Spleen (tissue), 11 donors: ENCODE data around the gene PHLDB1. TPM values are rescaled to one million over a fixed set of nuclear protein-coding genes. Genes with fewer than 3 reads are reported as not detected.

ENCODE experiments used
- DNase-seq: peaks from one replicate; pipeline ENCODE4 v3.0.0-alpha.2; 2020
- H3K27ac ChIP-seq, 8 donors: fragments of 200-600 bp; sonication (generic) in 7 of 8; 1 replicate in 4 of 8; 2 replicates in 4 of 8; pipeline versions ENCODE4 v1.5.0 to v1.8.0; 2016 to 2021; ENCODE audit warnings: inconsistent platforms in 4 of 8, mild to moderate bottlenecking in 4 of 8, moderate library complexity in 1 of 8
- H3K27me3 ChIP-seq, 7 donors: fragments of 200-600 bp; sonication (generic) in 6 of 7; replicated peaks in 1 of 7; 1 replicate in 4 of 7; 2 replicates in 3 of 7; pipeline versions ENCODE4 v1.5.0 to v1.8.0; 2016 to 2021; ENCODE audit warnings: inconsistent platforms in 3 of 7, mild to moderate bottlenecking in 1 of 7
- H3K36me3 ChIP-seq, 6 donors: fragments of 200-600 bp; sonication (generic) in 5 of 6; 1 replicate in 4 of 6; 2 replicates in 2 of 6; pipeline versions ENCODE4 v1.5.0 to v1.8.0; 2016 to 2021; ENCODE audit warnings: inconsistent platforms in 2 of 6
- H3K4me1 ChIP-seq, 6 donors: fragments of 200-600 bp; sonication (generic) in 5 of 6; 1 replicate in 3 of 6; 2 replicates in 3 of 6; pipeline versions ENCODE4 v1.5.0 to v1.8.0; 2016 to 2021; ENCODE audit warnings: inconsistent platforms in 3 of 6
- H3K4me3 ChIP-seq, 8 donors: fragments of 200-600 bp; sonication (generic) in 7 of 8; 1 replicate in 4 of 8; 2 replicates in 4 of 8; pipeline versions ENCODE4 v1.5.0 to v1.8.0; 2016 to 2021; ENCODE audit warnings: inconsistent platforms in 4 of 8, mild to moderate bottlenecking in 4 of 8, moderate library complexity in 2 of 8
- H3K9me3 ChIP-seq, 8 donors: fragments of 200-600 bp; sonication (generic) in 7 of 8; 1 replicate in 4 of 8; 2 replicates in 4 of 8; pipeline versions ENCODE4 v1.5.0 to v1.8.0; 2016 to 2021; ENCODE audit warnings: inconsistent platforms in 4 of 8
- POLR2A ChIP-seq, 3 donors: fragments of 450-650 bp; IDR thresholded peaks; one replicate each; pipeline ENCODE4 v1.5.1; 2017; ENCODE audit warnings: antibody characterized with exemption in 3 of 3, mild to moderate bottlenecking in 1 of 3
- POLR2AphosphoS5 ChIP-seq, 3 donors: sonication (generic); formaldehyde crosslinking; IDR thresholded peaks; one replicate each; pipeline ENCODE4 v1.5.1; 2017; ENCODE audit warnings: antibody characterized with exemption in 3 of 3
- WGBS, 5 donors: extraction: QIAGEN DNeasy Blood & Tissue Kit in 3 of 5; methylation state at CpG; one replicate each; pipeline versions ENCODE4 v1.1.5 to v1.1.7; 2013 to 2018; 5-methylcytosine and 5-hydroxymethylcytosine counted together
- intact Hi-C: fragments of 100-400 bp; cut with DNase I; formaldehyde crosslinking; loops from one replicate; pipeline ENCODE4 v1.15.0; 2023; ENCODE audit warnings: low total_unique reads
- microRNA-seq, 3 donors: library from miRNA; unstranded; fragments of <30 nt; microRNA quantifications; one replicate each; pipeline versions ENCODE4 to v1.1.0, GENCODE V29; 2019 to 2020
- polyA plus RNA-seq, 3 donors: library from polyadenylated mRNA; stranded (reverse); fragments of 200-250 nt; gene quantifications; one replicate each; pipeline ENCODE4 v1.2.1, GENCODE V29; 2013
- small RNA-seq, 4 donors: library from RNA; depleted of rRNA; stranded (forward); fragments of <200 nt; gene quantifications; one replicate each; pipeline ENCODE3, GENCODE V24; 2016
- total RNA-seq, 7 donors: library from RNA; depleted of rRNA in 3 of 7; stranded (reverse); fragments of >200 nt in 3 of 7; fragmentation: NEBNext Ultra II Directional in 4 of 7; extraction: Animal tissue kit (Norgen Biotek cat#: 25700) in 4 of 7; gene quantifications; one replicate each; pipeline versions ENCODE4 v1.1.0 to v1.2.1, GENCODE V29; 2016 to 2021
- TF ChIP-seq, protein P1 (sequence below), 11 experiments: fragments of 200-600 bp in 7 of 11; fragments of 450-650 bp in 4 of 11; sonication (generic) in 4 of 11; IDR thresholded peaks in 8 of 11; conservative IDR thresholded peaks in 3 of 11; 1 replicate in 7 of 11; 2 replicates in 4 of 11; pipeline versions ENCODE4 v1.4.0 to v1.8.0; 2016 to 2021; ENCODE audit warnings: antibody characterized with exemption in 11 of 11, inconsistent platforms in 4 of 11, mild to moderate bottlenecking in 1 of 11
- donor health status: healthy with polysubstance abuse.
- donor health status: DM: no; HTN: no; CAD: no; lungs with moderate emphysema.
- donor health status: DM: no; HTN: no; CAD: no.
- donor health status: Bipolar disorder and iron deficiency.
- donor health status: healthy.
- donor health status: DM: no; HTN: no; CAD: no.
- donor health status: DM: yes; HTN: yes; CAD: no.

PHLDB1 gene
- total and polyA plus RNA-seq, 10 donors = 13.0 to 162 (median 69.9) TPM

DNA sequence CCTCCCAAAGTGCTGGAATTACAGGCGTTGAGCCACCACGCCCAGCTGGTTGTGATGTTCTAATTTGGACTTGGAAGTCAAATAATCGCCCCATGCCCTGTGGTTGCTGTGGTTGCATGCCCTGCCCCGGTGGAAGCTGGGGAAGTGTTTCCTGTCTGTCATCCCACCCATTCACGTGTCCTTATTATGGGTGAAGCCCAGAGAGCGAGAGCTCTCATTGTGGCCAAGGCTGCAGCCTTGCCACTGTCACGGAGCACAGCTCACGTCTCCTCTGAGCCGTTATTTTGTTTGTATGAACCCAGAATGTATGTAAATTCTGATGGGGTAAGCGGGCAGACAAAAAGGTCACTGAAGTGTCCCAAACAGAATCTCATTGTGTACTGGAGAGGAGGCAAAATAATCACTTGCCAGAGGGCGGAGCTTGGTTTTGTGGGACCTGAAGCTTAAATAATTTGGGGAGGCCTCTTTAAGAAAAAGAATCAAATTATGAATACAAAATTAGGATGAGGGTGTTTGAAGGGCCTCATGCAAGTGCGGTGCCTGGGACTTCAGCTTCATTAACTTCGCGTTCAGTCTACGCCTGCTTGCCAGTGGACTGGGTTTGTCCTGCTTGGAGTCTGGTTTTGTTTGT is 97.8 kb downstream of the PHLDB1 start:
- intact Hi-C loops = no loop called here
- Histone ChIP-seq H3K4me3 (no peak overlapping the region), H3K9me3 (peaks cover 0 to 7% (median 6%) of the 10 kb centered on the region in 8 donors), H3K27ac (peak overlapping the region in 5 of 8 donors; percentile 3 to 51 (median 43)), H3K36me3 (no peaks in the 10 kb centered on the region), H3K4me1 (peaks cover 7 to 37% (median 12%) of the 10 kb centered on the region in 6 donors), H3K27me3 (peaks cover 0 to 5% (median 0%) of the 10 kb centered on the region in 7 donors)
- DNase-seq = no peak
- TF ChIP-seq POLR2AphosphoS5 (IDR thresholded peaks at IDR 0.05) (peak in 2 of 3 donors; percentile 63 to 73), POLR2A (IDR thresholded peaks at IDR 0.05) (no peak)
- TF ChIP-seq, protein P1, sequence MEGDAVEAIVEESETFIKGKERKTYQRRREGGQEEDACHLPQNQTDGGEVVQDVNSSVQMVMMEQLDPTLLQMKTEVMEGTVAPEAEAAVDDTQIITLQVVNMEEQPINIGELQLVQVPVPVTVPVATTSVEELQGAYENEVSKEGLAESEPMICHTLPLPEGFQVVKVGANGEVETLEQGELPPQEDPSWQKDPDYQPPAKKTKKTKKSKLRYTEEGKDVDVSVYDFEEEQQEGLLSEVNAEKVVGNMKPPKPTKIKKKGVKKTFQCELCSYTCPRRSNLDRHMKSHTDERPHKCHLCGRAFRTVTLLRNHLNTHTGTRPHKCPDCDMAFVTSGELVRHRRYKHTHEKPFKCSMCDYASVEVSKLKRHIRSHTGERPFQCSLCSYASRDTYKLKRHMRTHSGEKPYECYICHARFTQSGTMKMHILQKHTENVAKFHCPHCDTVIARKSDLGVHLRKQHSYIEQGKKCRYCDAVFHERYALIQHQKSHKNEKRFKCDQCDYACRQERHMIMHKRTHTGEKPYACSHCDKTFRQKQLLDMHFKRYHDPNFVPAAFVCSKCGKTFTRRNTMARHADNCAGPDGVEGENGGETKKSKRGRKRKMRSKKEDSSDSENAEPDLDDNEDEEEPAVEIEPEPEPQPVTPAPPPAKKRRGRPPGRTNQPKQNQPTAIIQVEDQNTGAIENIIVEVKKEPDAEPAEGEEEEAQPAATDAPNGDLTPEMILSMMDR (IDR thresholded peaks at IDR 0.05 in 8 of 11, conservative IDR thresholded peaks at IDR 0.05 in 3 of 11) = no peak
- 26 to 34% (median 29%) methylated on average over 13 to 15 of the region's 15 CpGs for WGBS, 5 donors

DNA sequence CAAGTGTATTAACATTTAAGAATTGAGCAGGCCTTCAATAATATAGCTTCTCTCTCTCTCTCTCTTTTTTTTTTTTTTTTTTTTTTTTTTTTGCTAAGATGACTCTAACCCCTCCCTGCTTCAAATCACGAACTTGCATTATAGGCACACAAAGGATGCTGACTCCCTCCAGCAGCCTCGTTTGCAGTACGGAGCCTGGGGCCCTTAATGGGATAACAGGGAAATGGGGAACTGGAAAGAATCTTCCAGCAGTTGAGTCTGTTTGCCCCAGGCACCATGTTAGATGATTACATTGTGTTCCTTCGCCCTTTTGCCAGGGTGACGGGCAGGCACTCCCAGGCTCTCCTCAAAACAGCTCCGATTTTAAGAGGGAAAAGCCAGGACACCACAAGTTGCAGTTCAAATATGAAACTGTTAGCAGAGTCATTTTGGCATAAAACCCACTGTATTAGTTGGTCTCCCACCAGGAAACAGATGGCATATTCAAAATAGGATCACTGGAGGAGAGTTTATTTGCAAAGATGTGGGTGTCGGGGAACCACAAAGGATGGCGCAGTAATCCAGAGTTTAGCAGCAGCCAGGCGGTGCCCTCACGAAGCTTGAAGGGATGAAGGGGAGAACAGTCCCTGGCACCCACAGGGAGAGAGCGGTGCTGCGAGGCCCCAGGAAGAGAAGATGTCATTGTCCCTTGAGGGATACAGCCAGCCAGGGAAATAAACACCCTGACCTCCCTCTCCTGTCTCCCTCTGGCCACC is 98.6 kb downstream of the PHLDB1 start:
- Histone ChIP-seq H3K27ac (no peak overlapping the region), H3K4me1 (peaks cover 7 to 33% (median 12%) of the 10 kb centered on the region in 6 donors), H3K9me3 (no peaks in the 10 kb centered on the region), H3K36me3 (no peaks in the 10 kb centered on the region), H3K4me3 (no peak overlapping the region), H3K27me3 (peaks cover 0 to 5% (median 0%) of the 10 kb centered on the region in 7 donors)
- 42 to 59% (median 48%) methylated on average over 12 of the region's 12 CpGs for WGBS, 5 donors
- intact Hi-C loops = no loop called here
- TF ChIP-seq, protein P1 (IDR thresholded peaks at IDR 0.05 in 8 of 11, conservative IDR thresholded peaks at IDR 0.05 in 3 of 11) = no peak
- TF ChIP-seq POLR2A (IDR thresholded peaks at IDR 0.05) (no peak), POLR2AphosphoS5 (IDR thresholded peaks at IDR 0.05) (no peak)
- no peak for DNase-seq

DNA sequence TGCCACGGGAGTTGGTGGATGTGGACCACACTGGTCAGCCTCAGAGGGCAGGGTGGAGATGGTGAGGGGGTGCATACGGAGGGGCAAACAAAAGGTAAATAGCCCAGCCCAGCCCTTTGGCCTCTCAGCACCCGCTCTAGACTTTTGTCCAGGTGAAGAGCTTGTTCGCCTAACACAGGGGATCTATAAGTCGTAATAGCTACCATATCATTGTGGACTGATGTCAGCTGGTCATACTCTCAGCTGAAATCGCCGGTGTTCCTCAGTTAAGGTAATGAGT is 99.1 kb downstream of the PHLDB1 start:
- TF ChIP-seq POLR2A (IDR thresholded peaks at IDR 0.05) (no peak), POLR2AphosphoS5 (IDR thresholded peaks at IDR 0.05) (no peak)
- TF ChIP-seq, protein P1 (IDR thresholded peaks at IDR 0.05 in 8 of 11, conservative IDR thresholded peaks at IDR 0.05 in 3 of 11) = no peak
- WGBS, 5 donors = 90 to 96% (median 92%) methylated on average over 7 of the region's 7 CpGs
- Histone ChIP-seq H3K27ac (no peak overlapping the region), H3K36me3 (no peaks in the 10 kb centered on the region), H3K4me3 (no peak overlapping the region), H3K27me3 (peaks cover 0 to 5% (median 0%) of the 10 kb centered on the region in 7 donors), H3K4me1 (peaks cover 7 to 33% (median 12%) of the 10 kb centered on the region in 6 donors), H3K9me3 (no peaks in the 10 kb centered on the region)
- DNase-seq = no peak
- intact Hi-C loops = no loop called here

Small RNAs within 50 kb of the gene (microRNA-seq; reads per million reads assigned to microRNA genes)
- 0 to 1.1 (median 0.35) reads per million in 3 donors for gene MIR6716

Small RNAs within 50 kb of the gene (small RNA-seq; reads per million reads assigned to genes)
- gene RNU6-1157P (0 reads per million in 4 donors), gene RNU6-376P (0 reads per million in 4 donors)

Other genes starting within 250 kb of the PHLDB1 start
- 10 to 100 TPM; 31.8 to 55.6 (median 42.8) TPM for gene UBE4A, start 248.0 kb upstream of the PHLDB1 start, total RNA-seq
- gene UBE4A, start 248.0 kb upstream of the PHLDB1 start, polyA plus RNA-seq = 10 to 100 TPM; 13.0 to 17.8 (median 13.6) TPM
- 100 to 1,000 TPM in 4 of 7 donors, 10 to 100 TPM in 3; 34.5 to 154 (median 135) TPM for gene ATP5MG, start 206.0 kb upstream of the PHLDB1 start, total RNA-seq
- gene ATP5MG, start 206.0 kb upstream of the PHLDB1 start, polyA plus RNA-seq = 100 to 1,000 TPM; 178 to 258 (median 232) TPM
- 100 to 1,000 TPM in 6 of 7 donors, 10 to 100 TPM in 1; 97.4 to 134 (median 105) TPM for gene KMT2A, start 171.1 kb upstream of the PHLDB1 start, total RNA-seq
- gene KMT2A, start 171.1 kb upstream of the PHLDB1 start, polyA plus RNA-seq = 10 to 100 TPM in 1 of 3 donors, 1 to 10 TPM in 2; 5.9 to 11.9 (median 7.9) TPM
- under 1 TPM in 1 of 7 donors, not detected in 6; 0.97 TPM for gene TTC36, start 80.1 kb upstream of the PHLDB1 start, total RNA-seq
- gene TTC36, start 80.1 kb upstream of the PHLDB1 start, polyA plus RNA-seq = under 1 TPM in 2 of 3 donors, not detected in 1; 0.09 to 0.13 TPM
- 10 to 100 TPM in 5 of 7 donors, 1 to 10 TPM in 2; 8.5 to 23.8 (median 12.6) TPM for gene TMEM25, start 76.4 kb upstream of the PHLDB1 start, total RNA-seq
- 1 to 10 TPM; 5.2 to 7.0 (median 6.5) TPM for gene TMEM25, start 76.4 kb upstream of the PHLDB1 start, polyA plus RNA-seq
- gene IFT46, start 41.7 kb upstream of the PHLDB1 start, total RNA-seq = 10 to 100 TPM in 6 of 7 donors, 1 to 10 TPM in 1; 10.0 to 21.9 (median 16.9) TPM
- gene IFT46, start 41.7 kb upstream of the PHLDB1 start, polyA plus RNA-seq = 10 to 100 TPM; 12.4 to 17.2 (median 13.9) TPM
- 100 to 1,000 TPM in 2 of 7 donors, 10 to 100 TPM in 5; 75.1 to 106 (median 98.8) TPM for gene ARCN1, start 35.2 kb upstream of the PHLDB1 start, total RNA-seq
- gene ARCN1, start 35.2 kb upstream of the PHLDB1 start, polyA plus RNA-seq = 10 to 100 TPM; 33.8 to 49.9 (median 41.3) TPM
- not detected for gene TREH, start 72.0 kb downstream of the PHLDB1 start, total RNA-seq
- gene TREH, start 72.0 kb downstream of the PHLDB1 start, polyA plus RNA-seq = 1 to 10 TPM in 2 of 3 donors, under 1 TPM in 1; 0.33 to 2.3 (median 2.0) TPM
- gene DDX6, start 183.5 kb downstream of the PHLDB1 start, total RNA-seq = 100 to 1,000 TPM; 146 to 206 (median 179) TPM
- gene DDX6, start 183.5 kb downstream of the PHLDB1 start, polyA plus RNA-seq = 10 to 100 TPM; 36.3 to 42.1 (median 36.9) TPM